ENCODE measurements around the gene KCNK13. TPM values are rescaled to one million over a fixed set of nuclear protein-coding genes. Genes with fewer than 3 reads are reported as not detected.
"Not testable (repeated sequence)": the region's sequence is repeated elsewhere in the genome, so short reads cannot be mapped to it uniquely, and the experiment has no call there.

KCNK13 gene
- total RNA-seq, 1 donor from 2014 or later: under 0.01 TPM

GRCh38 chr14:90179809-90180779 lies 118.3 kb downstream of the KCNK13 start:
- no peak overlapping the region for H3K4me3 ChIP-seq (ENCODE audit: low read length in 3 of 3)
- H3K27ac ChIP-seq (ENCODE audit: low read depth, low read length): no peak overlapping the region
- H3K9me3 ChIP-seq (ENCODE audit: control insufficient read depth in 3 of 3, low read length in 3 of 3): no peaks in the 10 kb centered on the region
- no peak overlapping the region for H3K9ac ChIP-seq (ENCODE audit: low read depth in 1 of 3, low read length in 3 of 3)
- H3K27me3 ChIP-seq (ENCODE audit: control insufficient read depth in 3 of 3, insufficient read depth in 3 of 3, low read length in 3 of 3): no peaks in the 10 kb centered on the region
- no peaks in the 10 kb centered on the region for H3K4me1 ChIP-seq (ENCODE audit: control insufficient read depth in 3 of 3, insufficient read depth in 3 of 3, low read length in 3 of 3)
- no peaks in the 10 kb centered on the region for H3K36me3 ChIP-seq (ENCODE audit: control insufficient read depth in 3 of 3, insufficient read depth in 3 of 3, low read length in 3 of 3)

GRCh38 chr14:90184094-90184493 lies 122.3 kb downstream of the KCNK13 start:
- no peak overlapping the region for H3K4me3 ChIP-seq (ENCODE audit: low read length in 3 of 3)
- no peak overlapping the region for H3K9ac ChIP-seq (ENCODE audit: low read depth in 1 of 3, low read length in 3 of 3)
- H3K27ac ChIP-seq (ENCODE audit: low read depth, low read length): no peak overlapping the region
- no peaks in the 10 kb centered on the region for H3K4me1 ChIP-seq (ENCODE audit: control insufficient read depth in 3 of 3, insufficient read depth in 3 of 3, low read length in 3 of 3)
- no peaks in the 10 kb centered on the region for H3K36me3 ChIP-seq (ENCODE audit: control insufficient read depth in 3 of 3, insufficient read depth in 3 of 3, low read length in 3 of 3)
- no peaks in the 10 kb centered on the region for H3K9me3 ChIP-seq (ENCODE audit: control insufficient read depth in 3 of 3, low read length in 3 of 3)
- H3K27me3 ChIP-seq (ENCODE audit: control insufficient read depth in 3 of 3, insufficient read depth in 3 of 3, low read length in 3 of 3): no peaks in the 10 kb centered on the region

GRCh38 chr14:90184571-90185266 lies 122.9 kb downstream of the KCNK13 start:
- H3K27ac ChIP-seq (ENCODE audit: low read depth, low read length): no peak overlapping the region

DNA sequence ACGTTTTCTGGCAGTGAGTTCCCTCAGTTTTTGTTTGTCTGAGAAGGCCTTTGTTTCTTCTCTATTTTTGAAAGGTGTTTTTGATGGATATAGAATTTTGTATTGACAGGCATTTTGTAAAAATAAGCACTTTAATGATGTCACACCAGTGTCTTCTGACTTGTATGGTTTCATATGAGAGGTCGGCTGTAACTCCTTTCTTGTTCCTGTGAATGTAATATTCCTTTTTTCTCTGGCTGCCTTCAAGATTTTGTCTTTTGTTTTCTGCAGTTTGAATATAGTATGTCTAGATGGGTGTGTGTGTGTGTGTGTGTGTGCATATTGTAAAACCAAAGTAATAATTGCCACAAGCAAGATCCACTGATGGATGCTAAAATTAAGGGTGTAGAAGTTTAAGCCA lies 126.8 kb downstream of the KCNK13 start:
- Histone ChIP-seq H3K4me3 (ENCODE audit: low read length in 3 of 3) (no peak overlapping the region), H3K27ac (ENCODE audit: low read depth, low read length) (no peak overlapping the region), H3K9ac (ENCODE audit: low read depth in 1 of 3, low read length in 3 of 3) (no peak overlapping the region), H3K4me1 (ENCODE audit: control insufficient read depth in 3 of 3, insufficient read depth in 3 of 3, low read length in 3 of 3) (no peaks in the 10 kb centered on the region), H3K27me3 (ENCODE audit: control insufficient read depth in 3 of 3, insufficient read depth in 3 of 3, low read length in 3 of 3) (peaks cover 0 to 3% (median 0%) of the 10 kb centered on the region in 3 donors), H3K9me3 (ENCODE audit: control insufficient read depth in 3 of 3, low read length in 3 of 3) (no peaks in the 10 kb centered on the region), H3K36me3 (ENCODE audit: control insufficient read depth in 3 of 3, insufficient read depth in 3 of 3, low read length in 3 of 3) (no peaks in the 10 kb centered on the region)

More at GRCh38 chr14:90184571-90185266, 122.9 kb downstream of the KCNK13 start:
- H3K27me3 ChIP-seq (ENCODE audit: control insufficient read depth in 3 of 3, insufficient read depth in 3 of 3, low read length in 3 of 3): no peaks in the 10 kb centered on the region
- H3K9me3 ChIP-seq (ENCODE audit: control insufficient read depth in 3 of 3, low read length in 3 of 3): no peaks in the 10 kb centered on the region
- H3K4me3 ChIP-seq (ENCODE audit: low read length in 3 of 3): no peak overlapping the region
- no peaks in the 10 kb centered on the region for H3K36me3 ChIP-seq (ENCODE audit: control insufficient read depth in 3 of 3, insufficient read depth in 3 of 3, low read length in 3 of 3)
- no peaks in the 10 kb centered on the region for H3K4me1 ChIP-seq (ENCODE audit: control insufficient read depth in 3 of 3, insufficient read depth in 3 of 3, low read length in 3 of 3)
- H3K9ac ChIP-seq (ENCODE audit: low read depth in 1 of 3, low read length in 3 of 3): no peak overlapping the region

GRCh38 chr14:90191154-90191553 lies 129.4 kb downstream of the KCNK13 start:
- H3K36me3 ChIP-seq (ENCODE audit: control insufficient read depth in 3 of 3, insufficient read depth in 3 of 3, low read length in 3 of 3): no peaks in the 10 kb centered on the region
- no peaks in the 10 kb centered on the region for H3K9me3 ChIP-seq (ENCODE audit: control insufficient read depth in 3 of 3, low read length in 3 of 3)
- H3K27me3 ChIP-seq (ENCODE audit: control insufficient read depth in 3 of 3, insufficient read depth in 3 of 3, low read length in 3 of 3): peaks cover 2 to 14% (median 4%) of the 10 kb centered on the region in 3 donors
- H3K9ac ChIP-seq (ENCODE audit: low read depth in 1 of 3, low read length in 3 of 3): no peak overlapping the region
- no peaks in the 10 kb centered on the region for H3K4me1 ChIP-seq (ENCODE audit: control insufficient read depth in 3 of 3, insufficient read depth in 3 of 3, low read length in 3 of 3)
- no peak overlapping the region for H3K27ac ChIP-seq (ENCODE audit: low read depth, low read length)
- H3K4me3 ChIP-seq (ENCODE audit: low read length in 3 of 3): no peak overlapping the region

- Histone ChIP-seq H3K27ac (ENCODE audit: low read depth, low read length) (no peak overlapping the region), H3K27me3 (ENCODE audit: control insufficient read depth in 3 of 3, insufficient read depth in 3 of 3, low read length in 3 of 3) (peaks cover 2 to 14% (median 4%) of the 10 kb centered on the region in 3 donors), H3K4me3 (ENCODE audit: low read length in 3 of 3) (no peak overlapping the region), H3K9me3 (ENCODE audit: control insufficient read depth in 3 of 3, low read length in 3 of 3) (no peaks in the 10 kb centered on the region), H3K36me3 (ENCODE audit: control insufficient read depth in 3 of 3, insufficient read depth in 3 of 3, low read length in 3 of 3) (no peaks in the 10 kb centered on the region), H3K9ac (ENCODE audit: low read depth in 1 of 3, low read length in 3 of 3) (no peak overlapping the region), H3K4me1 (ENCODE audit: control insufficient read depth in 3 of 3, insufficient read depth in 3 of 3, low read length in 3 of 3) (no peaks in the 10 kb centered on the region)
These were observed 129.8 kb downstream of the KCNK13 start for GRCh38 chr14:90191585-90191984.

GRCh38 chr14:90193925-90194324 lies 132.1 kb downstream of the KCNK13 start:
- H3K4me1 ChIP-seq (ENCODE audit: control insufficient read depth in 3 of 3, insufficient read depth in 3 of 3, low read length in 3 of 3): no peaks in the 10 kb centered on the region
- H3K9ac ChIP-seq (ENCODE audit: low read depth in 1 of 3, low read length in 3 of 3): no peak overlapping the region
- H3K9me3 ChIP-seq (ENCODE audit: control insufficient read depth in 3 of 3, low read length in 3 of 3): no peaks in the 10 kb centered on the region
- no peaks in the 10 kb centered on the region for H3K36me3 ChIP-seq (ENCODE audit: control insufficient read depth in 3 of 3, insufficient read depth in 3 of 3, low read length in 3 of 3)
- peaks cover 7 to 21% (median 13%) of the 10 kb centered on the region in 3 donors for H3K27me3 ChIP-seq (ENCODE audit: control insufficient read depth in 3 of 3, insufficient read depth in 3 of 3, low read length in 3 of 3)
- no peak overlapping the region for H3K27ac ChIP-seq (ENCODE audit: low read depth, low read length)
- no peak overlapping the region for H3K4me3 ChIP-seq (ENCODE audit: low read length in 3 of 3)

DNA sequence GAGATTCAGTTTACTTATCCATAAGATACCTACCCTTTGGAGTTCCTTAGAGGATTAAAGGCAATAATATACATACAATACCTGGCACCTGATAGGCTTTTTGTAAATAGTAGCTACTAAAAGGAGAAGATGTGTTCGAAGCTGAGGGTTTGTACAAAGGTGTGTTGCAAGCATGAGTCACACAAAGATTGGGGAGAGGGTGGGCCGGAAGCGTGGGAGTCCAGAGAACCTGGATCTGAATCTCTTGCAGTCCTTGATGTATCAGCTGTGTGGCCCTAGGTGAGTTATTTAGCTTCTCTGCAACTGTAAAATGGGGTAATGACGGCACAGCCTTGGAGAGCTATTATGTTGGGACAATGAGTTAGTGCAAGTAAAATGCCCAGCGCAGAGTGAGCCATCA lies 132.9 kb downstream of the KCNK13 start:
- Histone ChIP-seq H3K27ac (ENCODE audit: low read depth, low read length) (no peak overlapping the region), H3K36me3 (ENCODE audit: control insufficient read depth in 3 of 3, insufficient read depth in 3 of 3, low read length in 3 of 3) (no peaks in the 10 kb centered on the region), H3K4me3 (ENCODE audit: low read length in 3 of 3) (no peak overlapping the region), H3K9me3 (ENCODE audit: control insufficient read depth in 3 of 3, low read length in 3 of 3) (no peaks in the 10 kb centered on the region), H3K9ac (ENCODE audit: low read depth in 1 of 3, low read length in 3 of 3) (no peak overlapping the region), H3K27me3 (ENCODE audit: control insufficient read depth in 3 of 3, insufficient read depth in 3 of 3, low read length in 3 of 3) (peaks cover 7 to 21% (median 13%) of the 10 kb centered on the region in 3 donors), H3K4me1 (ENCODE audit: control insufficient read depth in 3 of 3, insufficient read depth in 3 of 3, low read length in 3 of 3) (no peaks in the 10 kb centered on the region)

DNA sequence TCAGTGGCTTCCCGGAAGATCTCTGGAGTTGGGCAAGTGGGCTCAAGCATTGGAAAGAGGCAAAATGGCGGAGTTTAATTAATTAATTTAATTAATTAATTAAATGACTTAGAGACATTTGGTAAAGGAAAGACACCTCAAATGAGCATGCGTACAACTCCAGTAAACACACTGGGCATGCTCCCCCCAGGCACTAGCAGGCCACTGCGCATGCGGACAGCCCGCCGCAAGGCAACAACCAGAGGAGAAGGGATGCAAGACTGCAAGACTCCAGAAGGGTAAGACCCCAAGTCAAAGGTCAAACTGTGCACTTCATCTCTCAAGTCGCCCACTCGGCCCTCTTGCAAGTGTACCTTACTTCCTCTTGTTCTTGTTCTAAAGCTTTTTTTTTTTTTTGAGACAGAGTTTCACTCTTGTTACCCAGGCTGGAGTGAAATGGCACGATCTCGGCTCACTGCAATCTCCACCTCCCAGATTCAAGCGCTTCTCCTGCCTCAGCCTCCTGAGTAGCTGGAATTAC lies 136.8 kb downstream of the KCNK13 start:
- Histone ChIP-seq H3K27me3 (ENCODE audit: control insufficient read depth in 3 of 3, insufficient read depth in 3 of 3, low read length in 3 of 3) (peaks cover 7 to 18% (median 16%) of the 10 kb centered on the region in 3 donors), H3K27ac (ENCODE audit: low read depth, low read length) (no peak overlapping the region), H3K9ac (ENCODE audit: low read depth in 1 of 3, low read length in 3 of 3) (no peak overlapping the region), H3K4me1 (ENCODE audit: control insufficient read depth in 3 of 3, insufficient read depth in 3 of 3, low read length in 3 of 3) (no peaks in the 10 kb centered on the region), H3K36me3 (ENCODE audit: control insufficient read depth in 3 of 3, insufficient read depth in 3 of 3, low read length in 3 of 3) (no peaks in the 10 kb centered on the region), H3K9me3 (ENCODE audit: control insufficient read depth in 3 of 3, low read length in 3 of 3) (no peaks in the 10 kb centered on the region), H3K4me3 (ENCODE audit: low read length in 3 of 3) (no peak overlapping the region)

GRCh38 chr14:90200546-90200945 lies 138.8 kb downstream of the KCNK13 start:
- not testable (repeated sequence) for H3K27ac ChIP-seq (ENCODE audit: low read depth, low read length); H3K9me3 ChIP-seq (ENCODE audit: control insufficient read depth in 3 of 3, low read length in 3 of 3); H3K4me1 ChIP-seq (ENCODE audit: control insufficient read depth in 3 of 3, insufficient read depth in 3 of 3, low read length in 3 of 3); H3K9ac ChIP-seq (ENCODE audit: low read depth in 1 of 3, low read length in 3 of 3); H3K36me3 ChIP-seq (ENCODE audit: control insufficient read depth in 3 of 3, insufficient read depth in 3 of 3, low read length in 3 of 3); H3K4me3 ChIP-seq (ENCODE audit: low read length in 3 of 3)
- H3K27me3 ChIP-seq (ENCODE audit: control insufficient read depth in 3 of 3, insufficient read depth in 3 of 3, low read length in 3 of 3): peaks cover 4 to 12% (median 11%) of the 10 kb centered on the region in 3 donors
